ENCODE results near the gene HRH3. TPM values are rescaled to one million over a fixed set of nuclear protein-coding genes. Genes with fewer than 3 reads are reported as not detected.

HRH3 gene
- total and polyA plus RNA-seq, 7 experiments from 2014 or later: not detected

GRCh38 chr20:62245911-62246280, 25.8 kb upstream of the HRH3 start:
- peaks cover 8 to 65% (median 48%) of the 10 kb centered on the region in 7 donors for H3K4me1 Mint-ChIP-seq
- Histone ChIP-seq H3K4me1 (ENCODE audit: control insufficient read depth in 2 of 2, insufficient read depth in 2 of 2, low read length in 2 of 2) (no peaks in the 10 kb centered on the region), H3K9me3 (ENCODE audit: control insufficient read depth in 2 of 3, low read length in 3 of 3) (no peaks in the 10 kb centered on the region), H3K27ac (ENCODE audit: low read depth, low read length) (no peak overlapping the region), H3K36me3 (ENCODE audit: control insufficient read depth in 2 of 3, insufficient read depth in 3 of 3, low read length in 3 of 3) (peaks cover 0 to 30% (median 0%) of the 10 kb centered on the region in 3 experiments), H3K27me3 (ENCODE audit: control insufficient read depth in 2 of 2, insufficient read depth in 2 of 2, low read length in 2 of 2) (no peaks in the 10 kb centered on the region), H3K4me3 (ENCODE audit: low read length) (no peak overlapping the region)
- DNase-seq (no peak), ATAC-seq (no peak)
- ChIA-PET POLR2A (no interaction called here), CTCF (no interaction called here)
- no peaks in the 10 kb centered on the region for H3K9me3 Mint-ChIP-seq
- H3K27ac Mint-ChIP-seq: no peak overlapping the region
- peaks cover 0 to 17% (median 0%) of the 10 kb centered on the region in 5 donors for H3K36me3 Mint-ChIP-seq
- no peaks in the 10 kb centered on the region for H3K27me3 Mint-ChIP-seq
- no peak overlapping the region for H3K4me3 Mint-ChIP-seq
- intact Hi-C loops (cut with micrococcal nuclease): no loop called here

DNA sequence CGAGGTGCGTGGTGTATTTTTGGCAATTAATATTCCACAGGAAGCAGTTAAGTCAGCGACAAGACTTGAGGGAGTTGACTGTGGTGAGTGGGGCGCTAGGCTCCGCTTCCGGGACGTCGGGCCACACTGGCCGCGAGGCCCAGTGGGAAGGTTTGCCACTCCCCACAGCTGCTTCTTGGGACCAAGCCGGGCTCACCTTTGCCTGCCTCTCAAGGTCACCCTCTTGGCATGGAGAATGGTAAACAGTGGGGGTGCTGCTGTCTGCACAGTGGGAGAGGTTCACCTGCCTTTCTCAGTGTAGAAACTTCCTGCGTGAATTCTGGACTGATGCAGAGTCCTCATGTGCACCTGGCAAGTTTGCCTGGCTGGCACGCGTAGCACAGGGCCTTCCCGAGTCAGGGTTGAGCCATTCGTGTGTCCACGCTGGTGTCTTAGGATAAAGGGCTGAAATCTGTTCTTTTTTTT, 24.6 kb upstream of the HRH3 start:
- no peaks in the 10 kb centered on the region for H3K27me3 Mint-ChIP-seq
- peaks cover 0 to 30% (median 0%) of the 10 kb centered on the region in 3 experiments for H3K36me3 ChIP-seq (ENCODE audit: control insufficient read depth in 2 of 3, insufficient read depth in 3 of 3, low read length in 3 of 3)
- ChIA-PET POLR2A (no interaction called here), CTCF (no interaction called here)
- no peaks in the 10 kb centered on the region for H3K27me3 ChIP-seq (ENCODE audit: control insufficient read depth in 2 of 2, insufficient read depth in 2 of 2, low read length in 2 of 2)
- peaks cover 0 to 13% (median 0%) of the 10 kb centered on the region in 5 donors for H3K36me3 Mint-ChIP-seq
- intact Hi-C loops (cut with micrococcal nuclease): no loop called here
- no peak overlapping the region for H3K27ac ChIP-seq (ENCODE audit: low read depth, low read length)
- H3K4me1 ChIP-seq (ENCODE audit: control insufficient read depth in 2 of 2, insufficient read depth in 2 of 2, low read length in 2 of 2): peaks cover 0 to 7% of the 10 kb centered on the region in 2 donors
- H3K9me3 ChIP-seq (ENCODE audit: control insufficient read depth in 2 of 3, low read length in 3 of 3): no peaks in the 10 kb centered on the region
- ATAC-seq: peak; percentile 22
- peak overlapping the region in 3 of 9 donors; percentile 32 to 56 (median 36) for H3K27ac Mint-ChIP-seq
- peaks cover 13 to 69% (median 51%) of the 10 kb centered on the region in 7 donors for H3K4me1 Mint-ChIP-seq
- H3K9me3 Mint-ChIP-seq: no peaks in the 10 kb centered on the region
- H3K4me3 ChIP-seq (ENCODE audit: low read length): no peak overlapping the region
- H3K4me3 Mint-ChIP-seq: peak overlapping the region in 1 of 10 donors; percentile 27
- DNase-seq: no peak

DNA sequence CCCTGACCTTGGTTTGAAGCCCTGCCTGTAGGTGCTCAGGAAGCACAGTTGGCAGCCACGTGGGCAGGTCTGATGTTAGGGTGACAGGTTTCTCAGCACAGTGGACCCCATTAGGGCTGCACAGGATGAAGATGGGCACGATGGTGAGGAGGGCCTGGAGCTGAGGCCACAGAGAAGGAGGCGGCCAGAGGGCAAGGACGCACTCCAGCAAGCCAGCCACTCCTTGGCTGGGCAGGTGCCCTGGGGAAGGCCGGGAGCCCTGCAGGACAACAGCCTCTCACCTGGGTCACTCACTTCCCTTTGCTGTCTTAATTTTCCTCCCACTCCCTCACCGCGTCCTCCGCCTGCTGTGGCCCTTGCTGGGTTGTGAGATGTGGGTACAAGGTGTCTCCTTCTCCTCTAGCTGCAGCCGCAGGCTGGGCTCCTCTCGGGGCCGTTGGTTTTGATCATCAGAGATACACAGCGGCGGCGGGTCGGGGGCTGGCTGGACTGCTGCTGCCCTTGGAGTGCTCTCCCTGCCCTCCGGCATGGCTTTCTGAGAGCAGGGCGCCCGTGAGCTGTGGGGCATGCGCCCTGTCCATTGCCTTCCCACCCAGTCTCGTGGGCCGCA, 23.9 kb upstream of the HRH3 start:
- intact Hi-C loops (cut with micrococcal nuclease): no loop called here
- Histone ChIP-seq H3K36me3 (ENCODE audit: control insufficient read depth in 2 of 3, insufficient read depth in 3 of 3, low read length in 3 of 3) (peaks cover 0 to 30% (median 0%) of the 10 kb centered on the region in 3 experiments), H3K9me3 (ENCODE audit: control insufficient read depth in 2 of 3, low read length in 3 of 3) (no peaks in the 10 kb centered on the region), H3K4me1 (ENCODE audit: control insufficient read depth in 2 of 2, insufficient read depth in 2 of 2, low read length in 2 of 2) (peaks cover 5 to 12% of the 10 kb centered on the region in 2 donors), H3K4me3 (ENCODE audit: low read length) (no peak overlapping the region), H3K27me3 (ENCODE audit: control insufficient read depth in 2 of 2, insufficient read depth in 2 of 2, low read length in 2 of 2) (no peaks in the 10 kb centered on the region), H3K27ac (ENCODE audit: low read depth, low read length) (no peak overlapping the region)
- DNase-seq: no peak
- peaks cover 0 to 13% (median 0%) of the 10 kb centered on the region in 5 donors for H3K36me3 Mint-ChIP-seq
- ChIA-PET POLR2A (no interaction called here), CTCF (no interaction called here)
- ATAC-seq: no peak
- H3K27ac Mint-ChIP-seq: no peak overlapping the region
- H3K4me3 Mint-ChIP-seq: peak overlapping the region in 3 of 10 donors; percentile 12 to 45 (median 27)
- H3K4me1 Mint-ChIP-seq: peaks cover 20 to 75% (median 57%) of the 10 kb centered on the region in 7 donors
- H3K9me3 Mint-ChIP-seq: no peaks in the 10 kb centered on the region
- H3K27me3 Mint-ChIP-seq: no peaks in the 10 kb centered on the region

DNA sequence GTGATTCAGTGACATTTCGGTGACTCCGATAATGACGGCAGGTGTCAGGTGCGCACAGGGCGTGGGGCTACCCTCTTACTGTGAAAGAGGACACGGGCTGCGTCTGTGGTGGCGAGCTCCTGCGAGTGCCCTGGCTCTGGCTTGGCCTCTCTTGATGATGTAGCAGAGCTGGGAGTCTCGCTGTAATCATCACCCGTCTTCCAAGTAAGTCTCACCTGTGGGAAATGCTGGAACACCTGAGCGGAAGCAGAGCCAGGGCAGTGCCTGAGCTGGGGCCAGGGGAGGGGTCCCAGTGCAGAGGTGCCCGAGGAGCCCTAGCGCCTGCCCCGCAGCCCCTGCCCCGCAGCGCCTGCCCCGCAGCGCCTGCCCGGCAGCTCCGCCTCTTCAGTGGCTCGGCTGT, 23.0 kb upstream of the HRH3 start:
- ATAC-seq: no peak
- Mint-ChIP-seq H3K4me1 (peaks cover 21 to 72% (median 59%) of the 10 kb centered on the region in 7 donors), H3K4me3 (no peak overlapping the region), H3K36me3 (peaks cover 0 to 13% (median 0%) of the 10 kb centered on the region in 5 donors), H3K27me3 (no peaks in the 10 kb centered on the region), H3K9me3 (no peaks in the 10 kb centered on the region), H3K27ac (peak overlapping the region in 1 of 9 donors; percentile 25)
- Histone ChIP-seq H3K4me1 (ENCODE audit: control insufficient read depth in 2 of 2, insufficient read depth in 2 of 2, low read length in 2 of 2) (peaks cover 5 to 12% of the 10 kb centered on the region in 2 donors), H3K4me3 (ENCODE audit: low read length) (no peak overlapping the region), H3K27ac (ENCODE audit: low read depth, low read length) (no peak overlapping the region), H3K9me3 (ENCODE audit: control insufficient read depth in 2 of 3, low read length in 3 of 3) (no peaks in the 10 kb centered on the region), H3K36me3 (ENCODE audit: control insufficient read depth in 2 of 3, insufficient read depth in 3 of 3, low read length in 3 of 3) (peaks cover 0 to 30% (median 0%) of the 10 kb centered on the region in 3 experiments), H3K27me3 (ENCODE audit: control insufficient read depth in 2 of 2, insufficient read depth in 2 of 2, low read length in 2 of 2) (no peaks in the 10 kb centered on the region)
- intact Hi-C loops (cut with micrococcal nuclease): no loop called here
- CTCF ChIA-PET: no interaction called here
- POLR2A ChIA-PET: no interaction called here
- no peak for DNase-seq

- DNase-seq: no peak
- no peak for ATAC-seq
- Mint-ChIP-seq H3K27me3 (no peaks in the 10 kb centered on the region), H3K4me1 (peaks cover 27 to 76% (median 63%) of the 10 kb centered on the region in 7 donors), H3K36me3 (peaks cover 0 to 13% (median 0%) of the 10 kb centered on the region in 5 donors), H3K27ac (peak overlapping the region in 3 of 9 donors; percentile 25 to 70 (median 58)), H3K4me3 (peak overlapping the region in 4 of 10 donors; percentile 26 to 83 (median 68)), H3K9me3 (no peaks in the 10 kb centered on the region)
- ChIA-PET POLR2A (no interaction called here), CTCF (no interaction called here)
- peaks cover 10 to 21% of the 10 kb centered on the region in 2 donors for H3K4me1 ChIP-seq (ENCODE audit: control insufficient read depth in 2 of 2, insufficient read depth in 2 of 2, low read length in 2 of 2)
- no peak overlapping the region for H3K27ac ChIP-seq (ENCODE audit: low read depth, low read length)
- intact Hi-C loops (cut with micrococcal nuclease): no loop called here
- H3K4me3 ChIP-seq (ENCODE audit: low read length): no peak overlapping the region
- H3K36me3 ChIP-seq (ENCODE audit: control insufficient read depth in 2 of 3, insufficient read depth in 3 of 3, low read length in 3 of 3): peaks cover 0 to 30% (median 0%) of the 10 kb centered on the region in 3 experiments
- H3K9me3 ChIP-seq (ENCODE audit: control insufficient read depth in 2 of 3, low read length in 3 of 3): no peaks in the 10 kb centered on the region
- no peaks in the 10 kb centered on the region for H3K27me3 ChIP-seq (ENCODE audit: control insufficient read depth in 2 of 2, insufficient read depth in 2 of 2, low read length in 2 of 2)
Observed at GRCh38 chr20:62242176-62242575, 22.1 kb upstream of the HRH3 start.

- intact Hi-C loops (cut with micrococcal nuclease): no loop called here
- CTCF ChIA-PET: no interaction called here
- ATAC-seq (no peak), DNase-seq (no peak)
- Histone ChIP-seq H3K27ac (ENCODE audit: low read depth, low read length) (no peak overlapping the region), H3K36me3 (ENCODE audit: control insufficient read depth in 2 of 3, insufficient read depth in 3 of 3, low read length in 3 of 3) (peaks cover 0 to 30% (median 0%) of the 10 kb centered on the region in 3 experiments), H3K4me1 (ENCODE audit: control insufficient read depth in 2 of 2, insufficient read depth in 2 of 2, low read length in 2 of 2) (peaks cover 10 to 22% of the 10 kb centered on the region in 2 donors), H3K27me3 (ENCODE audit: control insufficient read depth in 2 of 2, insufficient read depth in 2 of 2, low read length in 2 of 2) (no peaks in the 10 kb centered on the region), H3K9me3 (ENCODE audit: control insufficient read depth in 2 of 3, low read length in 3 of 3) (no peaks in the 10 kb centered on the region), H3K4me3 (ENCODE audit: low read length) (no peak overlapping the region)
- peaks cover 27 to 69% (median 56%) of the 10 kb centered on the region in 7 donors for H3K4me1 Mint-ChIP-seq
- H3K27ac Mint-ChIP-seq: peak overlapping the region in 4 of 9 donors; percentile 28 to 70 (median 63)
- H3K9me3 Mint-ChIP-seq: no peaks in the 10 kb centered on the region
- H3K4me3 Mint-ChIP-seq: peak overlapping the region in 9 of 10 donors; percentile 11 to 83 (median 39)
- H3K36me3 Mint-ChIP-seq: peaks cover 0 to 13% (median 0%) of the 10 kb centered on the region in 5 donors
- no peaks in the 10 kb centered on the region for H3K27me3 Mint-ChIP-seq
- POLR2A ChIA-PET: no interaction called here
Observed at GRCh38 chr20:62241506-62241905, 21.4 kb upstream of the HRH3 start.

All from naive thymus-derived CD4-positive, alpha-beta T cell (primary cell).